ENCODE data around the gene NUDT16L1.

- no peak for TF ChIP-seq CTCF (IDR thresholded peaks at IDR 0.05)
- no peak for TF ChIP-seq POLR2A (IDR thresholded peaks at IDR 0.05)
Observed at GRCh38 chr16:4700380-4700996, 7.1 kb downstream of the NUDT16L1 start.

Data from breast epithelium (tissue), 3 donors.